GM18907 (cell line): ENCODE data around the gene PHACTR1.
"Not testable (repeated sequence)": the region's sequence is repeated elsewhere in the genome, so short reads cannot be mapped to it uniquely, and the experiment has no call there.

Experiments used
- ATAC-seq: cut with Tn5 transposase; IDR thresholded peaks from one replicate; pipeline ENCODE4 v1.9.1; 2021; ENCODE audit warnings: mild to moderate bottlenecking, moderate library complexity; ENCODE audit not compliant: unreplicated experiment

The PHACTR1 gene

DNA sequence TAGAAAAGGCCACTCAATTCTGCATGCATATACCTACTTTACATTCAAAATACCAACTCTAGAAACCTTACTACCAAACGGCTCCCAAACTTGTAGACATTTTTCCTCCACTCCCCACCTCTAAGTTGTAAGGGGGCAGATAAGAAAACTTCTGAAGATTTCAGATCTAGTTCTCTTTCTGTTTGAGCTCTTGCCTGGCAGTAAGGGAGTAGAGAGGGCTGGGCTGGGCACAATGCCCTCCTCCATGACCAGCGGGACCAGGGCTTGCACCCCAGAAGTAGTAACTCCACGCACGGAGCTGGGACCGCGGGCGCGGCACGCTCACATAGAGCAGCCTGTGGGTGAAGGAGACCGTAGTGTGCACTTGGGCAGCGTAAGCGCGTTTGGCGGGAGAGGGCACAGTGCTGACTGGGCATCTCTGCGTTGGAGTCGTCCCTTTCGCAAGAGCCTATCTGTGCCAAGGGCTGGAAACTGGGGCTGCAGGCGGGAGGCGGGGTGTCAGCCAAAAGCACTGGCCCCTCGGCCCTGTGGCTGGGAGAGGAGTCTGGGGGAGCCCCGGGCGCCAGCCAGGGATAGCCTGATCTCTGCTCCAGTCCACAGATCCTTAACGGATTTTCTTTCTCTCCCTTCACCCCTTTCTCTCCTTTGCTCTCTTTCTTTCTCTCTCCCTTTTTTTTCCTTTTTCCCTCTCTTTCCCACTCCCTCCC lies 32.4 kb downstream of the PHACTR1 start:
- ATAC-seq = no peak

DNA sequence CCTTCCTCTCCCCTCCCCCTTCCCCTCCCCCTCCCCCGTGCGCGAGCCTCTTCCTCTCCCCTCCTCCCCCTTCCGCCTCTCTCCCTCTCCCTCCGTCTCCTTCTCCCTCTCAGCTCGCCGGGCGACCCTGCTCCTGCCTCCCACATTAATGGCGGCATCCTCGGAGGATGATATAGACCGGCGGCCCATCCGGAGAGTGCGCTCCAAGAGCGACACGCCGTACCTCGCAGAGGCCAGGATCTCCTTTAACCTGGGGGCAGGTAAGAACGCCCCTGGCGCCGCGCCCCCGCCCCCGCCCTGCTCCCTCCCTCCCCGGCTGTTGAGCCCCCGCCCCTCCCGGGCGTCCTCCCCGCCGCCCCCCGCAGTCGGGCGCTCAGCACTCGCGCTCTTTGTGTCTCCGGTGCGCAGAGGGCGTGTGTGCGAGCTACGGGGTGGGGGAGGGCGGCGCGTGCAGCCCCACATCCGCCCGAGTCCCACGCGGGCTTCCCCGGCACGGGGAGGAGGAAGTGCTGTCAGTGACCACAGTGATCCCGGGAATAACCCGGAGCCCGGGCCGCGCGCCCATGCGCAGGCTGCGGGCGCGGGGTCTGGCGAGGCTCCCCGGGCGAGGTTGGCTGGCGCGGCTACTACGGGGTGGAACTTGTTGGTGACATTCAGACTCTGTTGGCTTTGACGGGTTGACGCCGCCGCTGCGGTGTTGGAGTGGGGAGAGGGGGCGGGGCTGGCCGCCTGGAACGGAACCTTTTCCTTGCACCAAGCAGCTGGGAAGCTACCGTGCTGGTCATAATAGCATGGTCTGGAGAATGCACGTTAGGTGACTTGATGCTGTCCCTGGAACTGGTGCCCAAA lies 33.2 kb downstream of the PHACTR1 start:
- ATAC-seq = no peak

DNA sequence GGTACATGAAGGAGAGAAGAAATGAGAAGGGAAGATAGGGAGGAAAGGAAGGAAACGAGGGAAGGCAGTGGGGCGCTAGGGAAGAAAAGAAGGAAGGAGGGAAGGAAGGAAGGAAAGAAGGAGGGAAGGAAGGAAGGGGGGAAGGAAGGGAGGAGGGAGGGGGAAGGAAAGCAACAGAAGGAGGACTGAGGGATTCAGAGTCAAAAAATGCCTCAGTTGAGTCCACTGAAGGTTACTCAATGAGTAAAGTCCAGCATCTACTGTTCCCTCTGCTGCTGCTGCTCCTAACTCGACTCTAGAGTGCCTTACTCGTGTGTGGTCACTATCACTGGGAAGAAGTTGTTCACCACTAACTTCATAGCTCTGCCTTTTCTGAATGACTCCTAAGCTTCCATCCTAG lies 33.8 kb downstream of the PHACTR1 start:
- no peak for ATAC-seq

- no peak for ATAC-seq
Observed at GRCh38 chr6:12751694-12752325, 35.2 kb downstream of the PHACTR1 start.

- no peak for ATAC-seq
Observed at GRCh38 chr6:12753036-12753435, 36.5 kb downstream of the PHACTR1 start.

- no peak for ATAC-seq
Observed at GRCh38 chr6:12760226-12760625, 43.7 kb downstream of the PHACTR1 start.

GRCh38 chr6:12760911-12761310 lies 44.3 kb downstream of the PHACTR1 start:
- no peak for ATAC-seq

DNA sequence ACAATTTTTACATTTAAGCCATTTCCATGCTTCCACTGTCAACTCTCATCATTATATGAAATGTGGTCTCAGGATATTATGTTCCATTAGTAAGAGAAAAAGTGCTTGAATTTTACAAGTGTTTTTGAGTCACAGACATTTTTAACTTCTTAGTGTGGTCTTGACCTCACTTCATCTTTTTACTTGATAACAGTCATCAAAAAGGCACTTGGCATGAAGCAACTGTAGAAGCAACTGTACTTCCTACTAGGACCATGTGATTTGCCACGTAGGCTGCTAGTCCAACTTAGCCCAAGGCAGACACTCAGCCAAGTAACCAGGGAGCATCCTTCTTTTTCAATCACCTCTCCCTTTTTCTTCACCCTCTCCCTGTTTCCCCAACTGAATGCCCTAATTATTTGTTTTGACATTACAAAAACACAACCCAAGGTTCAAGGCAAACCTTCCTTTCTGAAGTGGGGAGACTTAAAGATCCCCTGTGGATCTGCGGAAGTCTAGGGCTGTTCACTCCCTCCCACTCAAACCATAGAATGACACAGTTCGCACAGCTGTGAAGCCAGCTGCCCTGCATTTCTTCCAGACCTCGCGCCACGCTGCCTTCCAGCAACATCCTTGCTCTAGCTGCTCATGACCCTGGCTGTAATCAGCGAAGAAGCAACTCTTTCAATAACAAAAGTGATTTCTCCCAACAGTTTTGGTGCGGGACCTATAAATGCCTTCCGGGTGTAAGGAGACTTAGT lies 45.0 kb downstream of the PHACTR1 start:
- no peak for ATAC-seq

DNA sequence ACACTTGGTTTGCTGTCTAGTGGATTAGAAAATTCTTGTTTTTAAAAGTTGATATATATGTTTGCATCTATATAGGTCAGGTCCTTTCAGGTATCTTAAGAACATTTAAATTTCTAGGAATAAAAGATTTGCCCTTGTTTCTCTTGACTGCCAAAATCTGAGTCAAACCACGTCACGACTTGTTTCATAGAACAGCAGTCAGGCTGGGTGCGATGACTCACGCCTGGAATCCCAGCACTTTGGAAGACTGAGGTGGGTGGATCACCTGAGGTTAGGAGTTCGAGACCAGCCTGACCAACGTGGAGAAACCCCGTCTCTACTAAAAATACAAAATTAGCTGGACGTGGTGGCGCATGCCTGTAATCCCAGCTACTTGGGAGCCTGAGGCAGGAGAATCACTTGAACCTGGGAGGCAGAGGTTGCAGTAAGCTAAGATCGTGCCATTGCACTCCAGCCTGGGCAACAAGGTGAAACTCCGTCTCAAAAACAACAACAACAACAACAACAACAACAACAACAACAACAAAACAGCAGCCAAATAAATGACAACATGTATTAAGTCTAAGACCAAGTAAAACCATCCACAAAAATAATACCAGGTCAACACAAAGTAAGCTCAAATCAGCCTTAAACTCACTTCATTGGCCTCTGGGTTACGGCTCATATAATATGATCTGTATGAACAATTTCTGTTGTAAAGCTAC lies 46.3 kb downstream of the PHACTR1 start:
- ATAC-seq = not testable (repeated sequence)

DNA sequence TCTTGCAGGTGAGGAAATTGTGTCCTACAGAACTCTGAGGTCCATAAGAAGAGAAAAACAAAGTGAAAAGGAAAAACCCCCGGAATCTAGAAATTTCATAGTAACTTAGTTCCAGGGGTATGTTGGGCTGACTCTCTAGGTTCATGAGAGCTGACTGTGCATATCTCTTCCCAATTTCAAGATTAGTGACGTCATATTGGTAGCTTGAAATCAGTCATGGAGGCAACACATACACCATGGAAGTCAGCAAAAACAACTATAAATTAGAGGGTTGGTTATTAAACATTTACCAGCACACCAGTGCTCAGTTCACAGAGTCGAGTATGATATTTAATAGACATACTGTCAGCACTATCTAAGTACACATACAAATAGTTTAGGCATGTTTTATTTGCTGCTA lies 49.8 kb downstream of the PHACTR1 start:
- ATAC-seq = no peak

DNA sequence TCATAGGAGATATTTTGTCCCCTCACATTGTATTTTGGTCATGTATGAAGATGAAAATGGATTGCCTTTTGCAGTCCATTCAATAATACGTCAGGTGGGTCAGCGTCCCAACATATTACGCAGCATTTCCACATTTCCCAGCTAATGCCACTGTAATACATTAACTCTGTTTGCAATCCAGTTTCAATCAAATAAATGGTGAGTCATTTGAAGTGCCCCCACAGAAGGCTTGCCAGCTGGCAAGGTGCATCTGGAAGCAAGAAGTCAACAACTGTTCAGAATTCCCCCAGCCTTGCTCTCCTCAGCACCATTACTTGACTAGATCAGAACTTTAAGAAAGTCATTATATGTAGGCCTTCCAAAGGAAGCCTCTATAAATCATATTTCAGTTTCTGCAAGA lies 50.4 kb downstream of the PHACTR1 start:
- ATAC-seq = no peak

DNA sequence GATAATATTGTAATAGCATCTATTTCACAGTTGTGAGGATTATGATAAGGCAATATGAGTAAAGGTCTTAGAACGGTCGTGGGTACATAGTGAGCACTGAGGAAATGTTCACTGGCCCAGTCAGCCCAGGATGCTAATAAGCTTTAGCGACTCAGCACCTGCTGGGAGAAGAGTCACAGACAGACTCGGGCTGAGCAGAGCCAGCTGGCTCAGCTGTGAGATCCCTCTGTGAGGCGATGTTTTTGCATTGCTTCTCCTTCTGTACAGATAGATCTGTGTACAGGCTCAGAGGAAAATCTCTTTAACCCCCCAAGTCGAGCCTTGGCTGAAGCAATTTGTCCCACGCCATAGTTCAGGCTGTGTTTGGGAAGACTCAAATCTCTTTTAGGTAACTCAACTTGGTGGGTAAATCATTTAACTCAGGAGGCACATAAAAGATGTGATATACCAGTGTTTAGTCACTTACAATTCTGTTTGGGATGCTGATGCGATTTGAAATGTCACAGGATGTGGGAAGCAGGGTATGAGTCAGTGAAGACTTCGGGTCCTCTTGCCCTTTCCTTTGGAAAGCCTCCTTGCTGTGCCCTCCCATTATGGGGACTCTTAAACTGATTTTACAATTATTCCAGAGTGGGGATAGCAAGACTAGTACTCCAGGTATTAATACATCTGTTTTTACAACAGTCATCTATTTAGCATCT lies 53.1 kb downstream of the PHACTR1 start:
- ATAC-seq = no peak

- ATAC-seq = no peak
Observed at GRCh38 chr6:12772416-12772815, 55.8 kb downstream of the PHACTR1 start.

- ATAC-seq = no peak
Observed at GRCh38 chr6:12776291-12776690, 59.7 kb downstream of the PHACTR1 start.

- ATAC-seq = no peak
Observed at GRCh38 chr6:12779772-12780171, 63.2 kb downstream of the PHACTR1 start.

DNA sequence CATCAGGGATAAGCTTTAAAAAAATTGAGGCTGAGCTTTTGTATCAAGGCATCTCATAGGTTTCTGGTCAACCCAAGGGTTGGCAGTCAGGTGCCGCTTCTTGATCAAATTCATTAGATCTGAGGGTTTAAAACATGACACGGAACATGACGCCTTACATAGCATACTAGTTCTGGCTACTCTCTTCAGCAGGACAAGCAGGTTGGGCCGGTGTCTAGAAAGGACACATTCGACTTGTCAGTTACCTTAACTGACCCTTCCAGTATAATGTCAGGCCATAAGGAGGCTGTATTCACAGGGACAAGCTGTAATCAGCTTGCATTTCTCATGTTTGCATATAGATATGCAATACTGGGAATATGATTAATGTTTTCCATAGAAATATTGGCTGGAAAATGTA lies 65.6 kb downstream of the PHACTR1 start:
- ATAC-seq = no peak

DNA sequence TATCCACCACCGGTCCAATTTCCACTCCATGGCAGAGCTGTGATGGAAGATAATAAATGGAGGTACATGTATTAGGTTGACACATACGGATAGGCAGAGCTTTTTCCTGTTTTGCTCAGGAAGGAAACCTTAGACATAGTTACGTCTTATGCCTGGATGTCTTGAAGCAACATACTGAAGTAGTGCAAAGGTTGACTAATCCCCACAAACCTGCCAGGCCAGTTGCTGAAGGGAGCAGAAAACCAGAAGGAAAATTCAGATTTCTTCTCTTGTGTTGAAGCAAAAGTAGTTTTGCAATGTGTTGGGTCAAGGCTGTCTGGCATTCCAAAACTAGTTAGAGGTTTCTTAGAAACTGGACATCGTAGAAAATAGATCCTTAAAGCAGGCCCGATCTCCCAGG lies 68.7 kb downstream of the PHACTR1 start:
- ATAC-seq = no peak

DNA sequence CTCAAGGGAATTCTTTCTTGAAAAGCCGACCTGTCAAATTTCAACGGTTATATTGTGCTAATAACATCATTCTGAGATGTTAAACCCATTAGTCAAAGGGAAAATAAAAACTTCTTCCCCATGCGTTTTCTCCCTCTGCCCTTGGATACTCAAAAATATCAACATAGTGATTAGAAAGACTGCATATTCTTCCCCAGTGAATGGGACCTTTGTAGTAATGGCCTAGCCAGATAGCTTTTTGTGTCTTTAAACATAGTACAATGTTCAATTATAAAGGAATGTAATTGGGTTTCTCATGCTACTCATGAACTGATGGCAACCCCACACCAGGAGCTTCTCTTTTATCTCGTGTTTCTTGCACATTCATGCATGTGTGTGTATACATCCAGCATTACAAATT lies 69.4 kb downstream of the PHACTR1 start:
- ATAC-seq = no peak

GRCh38 chr6:12791371-12791770 lies 74.8 kb downstream of the PHACTR1 start:
- no peak for ATAC-seq

GRCh38 chr6:12798326-12798725 lies 81.8 kb downstream of the PHACTR1 start:
- no peak for ATAC-seq
